ENCODE results near the gene ACHE.
"Not testable (repeated sequence)": the region's sequence is repeated elsewhere in the genome, so short reads cannot be mapped to it uniquely, and the experiment has no call there.

Gene ACHE

DNA sequence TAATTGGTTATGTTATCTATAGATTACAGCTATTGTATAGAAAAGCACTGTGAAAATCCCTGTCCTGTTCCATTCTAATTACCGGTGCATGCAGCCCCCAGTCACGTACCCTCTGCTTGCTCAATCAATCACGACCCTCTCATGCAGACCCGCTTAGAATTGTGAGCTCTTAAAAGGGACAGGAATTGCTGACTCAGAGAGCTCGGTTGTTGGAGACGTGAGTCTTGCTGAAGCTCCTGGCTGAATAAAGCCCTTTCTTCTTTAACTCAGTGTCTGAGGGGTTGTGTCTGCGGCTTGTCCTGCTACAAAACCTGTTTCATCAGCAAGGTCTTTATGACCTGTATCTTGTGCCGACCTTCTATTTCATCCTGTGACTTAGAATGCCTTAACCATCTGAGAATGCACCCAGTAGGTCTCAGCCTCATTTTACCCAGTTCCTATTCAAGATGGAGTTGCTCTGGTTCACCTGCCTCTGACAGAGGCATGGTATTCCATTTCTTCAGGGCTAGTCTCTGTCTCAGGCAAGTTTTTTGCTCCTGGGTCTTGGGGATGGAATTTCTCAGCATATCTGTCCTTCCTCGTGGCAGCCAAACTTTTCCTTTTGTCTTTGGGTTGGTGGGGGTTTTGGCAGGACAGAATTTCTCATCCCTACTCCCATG, 24.2 kb upstream of the ACHE start:
- not testable (repeated sequence) for H3K9me3 ChIP-seq (ENCODE audit: control insufficient read depth in 5 of 5, low read length in 5 of 5); H3K27me3 ChIP-seq (ENCODE audit: control insufficient read depth in 5 of 5, insufficient read depth in 4 of 5, low read length in 5 of 5); H3K27ac ChIP-seq (ENCODE audit: low read depth, low read length); H3K36me3 ChIP-seq (ENCODE audit: control insufficient read depth in 5 of 5, insufficient read depth in 5 of 5, low read length in 5 of 5); H3K4me1 ChIP-seq (ENCODE audit: control insufficient read depth in 5 of 5, insufficient read depth in 5 of 5, low read length in 5 of 5); H3K4me3 ChIP-seq (ENCODE audit: low read depth in 1 of 5, low read length in 5 of 5); H3K9ac ChIP-seq (ENCODE audit: low read length in 5 of 5)

DNA sequence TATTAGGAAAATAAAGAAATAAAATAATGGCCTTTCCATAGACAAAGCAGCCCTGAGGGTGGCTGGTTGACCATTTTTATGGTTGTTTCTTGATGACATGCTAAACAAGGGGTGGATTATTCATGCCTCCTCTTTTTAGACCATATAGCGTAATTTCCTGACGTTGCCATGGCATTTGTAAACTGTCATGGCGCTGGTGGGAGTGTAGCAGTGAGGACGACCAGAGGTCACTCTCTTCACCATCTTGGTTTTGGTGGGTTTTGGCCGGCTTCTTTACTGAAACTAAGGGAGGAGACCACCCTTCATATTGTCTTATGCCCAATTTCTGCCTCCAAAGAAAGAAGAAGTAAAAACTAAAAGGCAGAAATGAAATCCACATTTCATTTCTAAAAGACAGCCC, 23.6 kb upstream of the ACHE start:
- not testable (repeated sequence) for H3K36me3 ChIP-seq (ENCODE audit: control insufficient read depth in 5 of 5, insufficient read depth in 5 of 5, low read length in 5 of 5); H3K27me3 ChIP-seq (ENCODE audit: control insufficient read depth in 5 of 5, insufficient read depth in 4 of 5, low read length in 5 of 5)

DNA sequence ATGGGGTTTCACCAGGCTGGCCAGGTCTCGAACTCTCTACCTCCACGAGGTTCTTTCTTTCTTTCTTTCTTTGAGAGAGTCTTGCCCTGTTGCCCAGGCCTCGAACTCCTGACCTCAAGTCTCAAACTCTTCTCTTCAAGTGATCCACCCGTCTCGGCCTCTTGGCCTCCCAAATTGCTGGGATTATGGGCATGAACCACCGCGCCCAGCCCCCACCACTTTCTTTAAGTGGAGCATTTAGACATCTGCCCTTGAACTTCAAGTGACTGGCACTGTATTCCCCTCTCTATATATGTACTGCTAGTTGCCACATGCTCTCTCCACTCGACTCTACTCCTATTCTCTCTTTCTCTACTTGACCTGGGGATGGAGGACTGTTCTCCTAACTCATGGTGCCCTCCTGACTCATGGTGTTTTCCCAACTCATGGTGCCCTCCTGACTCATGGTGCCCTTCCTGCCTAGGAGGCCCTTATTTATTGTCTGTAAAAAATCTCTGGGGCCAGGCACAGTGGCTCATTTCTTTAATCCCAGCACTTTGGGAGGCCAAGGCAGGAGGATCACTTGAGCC, 19.3 kb upstream of the ACHE start:
- H3K9ac ChIP-seq (ENCODE audit: low read length in 5 of 5), result no peak overlapping the region
- peaks cover 0 to 4% (median 0%) of the 10 kb centered on the region in 5 donors for H3K4me1 ChIP-seq (ENCODE audit: control insufficient read depth in 5 of 5, insufficient read depth in 5 of 5, low read length in 5 of 5)
- H3K27me3 ChIP-seq (ENCODE audit: control insufficient read depth in 5 of 5, insufficient read depth in 4 of 5, low read length in 5 of 5), result no peaks in the 10 kb centered on the region
- no peaks in the 10 kb centered on the region for H3K36me3 ChIP-seq (ENCODE audit: control insufficient read depth in 5 of 5, insufficient read depth in 5 of 5, low read length in 5 of 5)
- H3K4me3 ChIP-seq (ENCODE audit: low read depth in 1 of 5, low read length in 5 of 5), result no peak overlapping the region
- H3K9me3 ChIP-seq (ENCODE audit: control insufficient read depth in 5 of 5, low read length in 5 of 5), result no peaks in the 10 kb centered on the region
- H3K27ac ChIP-seq (ENCODE audit: low read depth, low read length), result no peak overlapping the region

More for the DNA sequence above, 23.6 kb upstream of the ACHE start:
- H3K9ac ChIP-seq (ENCODE audit: low read length in 5 of 5); H3K27ac ChIP-seq (ENCODE audit: low read depth, low read length); H3K4me3 ChIP-seq (ENCODE audit: low read depth in 1 of 5, low read length in 5 of 5); H3K4me1 ChIP-seq (ENCODE audit: control insufficient read depth in 5 of 5, insufficient read depth in 5 of 5, low read length in 5 of 5); H3K9me3 ChIP-seq (ENCODE audit: control insufficient read depth in 5 of 5, low read length in 5 of 5): not testable (repeated sequence)

DNA sequence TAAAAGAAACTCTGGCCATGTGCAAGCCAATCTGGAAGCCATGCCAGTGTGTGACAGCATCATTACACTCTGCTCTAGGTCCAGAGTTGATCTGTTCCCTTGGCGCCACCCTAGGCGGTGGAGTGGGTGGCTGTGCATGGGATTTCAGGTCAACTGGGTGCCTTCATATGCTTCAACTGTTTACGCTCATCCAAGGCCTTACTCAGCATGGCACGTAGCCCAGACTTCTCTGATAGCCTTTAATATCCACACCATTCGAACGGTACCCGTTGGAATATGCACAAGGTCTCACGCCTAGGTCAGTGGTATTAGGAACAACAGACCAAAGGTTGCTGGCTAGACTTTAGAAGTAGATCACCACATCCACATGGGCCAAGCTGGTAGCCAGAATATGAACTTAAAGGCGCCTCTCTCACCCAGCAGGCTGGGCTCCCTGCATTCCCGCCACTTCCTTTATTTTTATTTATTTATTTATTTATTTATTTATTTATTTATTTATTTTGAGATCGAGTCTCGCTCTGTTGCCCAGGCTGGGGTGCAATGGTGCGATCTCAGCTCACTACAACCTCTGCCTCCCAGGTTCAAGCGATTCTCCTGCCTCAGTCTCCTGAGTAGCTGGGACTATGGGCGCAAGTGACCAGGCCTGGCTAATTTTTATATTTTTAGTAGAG, 18.7 kb upstream of the ACHE start:
- Histone ChIP-seq H3K27ac (ENCODE audit: low read depth, low read length) (no peak overlapping the region), H3K36me3 (ENCODE audit: control insufficient read depth in 5 of 5, insufficient read depth in 5 of 5, low read length in 5 of 5) (no peaks in the 10 kb centered on the region), H3K27me3 (ENCODE audit: control insufficient read depth in 5 of 5, insufficient read depth in 4 of 5, low read length in 5 of 5) (no peaks in the 10 kb centered on the region), H3K9me3 (ENCODE audit: control insufficient read depth in 5 of 5, low read length in 5 of 5) (no peaks in the 10 kb centered on the region), H3K4me3 (ENCODE audit: low read depth in 1 of 5, low read length in 5 of 5) (no peak overlapping the region), H3K9ac (ENCODE audit: low read length in 5 of 5) (no peak overlapping the region), H3K4me1 (ENCODE audit: control insufficient read depth in 5 of 5, insufficient read depth in 5 of 5, low read length in 5 of 5) (peaks cover 0 to 4% (median 0%) of the 10 kb centered on the region in 5 donors)

DNA sequence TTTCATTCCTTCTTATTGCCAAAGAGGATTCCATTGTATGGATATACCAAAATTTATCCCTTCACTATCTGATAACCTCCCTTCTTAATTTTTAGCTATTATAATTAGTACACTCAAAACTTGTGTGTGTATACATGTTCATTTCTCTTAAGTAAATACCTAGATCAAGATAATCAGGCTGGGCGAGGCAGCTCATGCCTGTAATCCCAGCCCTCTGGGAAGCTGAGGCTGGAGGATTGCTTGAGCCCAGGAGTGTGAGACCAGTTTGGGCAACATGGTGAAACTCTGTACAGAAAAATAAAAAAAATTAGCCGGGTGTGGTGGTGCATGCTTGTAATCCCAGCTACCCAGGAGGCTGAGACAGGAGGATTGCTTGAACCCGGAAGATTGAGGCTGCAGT, 15.8 kb upstream of the ACHE start:
- Histone ChIP-seq H3K4me3 (ENCODE audit: low read depth in 1 of 5, low read length in 5 of 5) (no peak overlapping the region), H3K27me3 (ENCODE audit: control insufficient read depth in 5 of 5, insufficient read depth in 4 of 5, low read length in 5 of 5) (no peaks in the 10 kb centered on the region), H3K36me3 (ENCODE audit: control insufficient read depth in 5 of 5, insufficient read depth in 5 of 5, low read length in 5 of 5) (no peaks in the 10 kb centered on the region), H3K9ac (ENCODE audit: low read length in 5 of 5) (no peak overlapping the region), H3K4me1 (ENCODE audit: control insufficient read depth in 5 of 5, insufficient read depth in 5 of 5, low read length in 5 of 5) (peaks cover 0 to 4% (median 0%) of the 10 kb centered on the region in 5 donors), H3K27ac (ENCODE audit: low read depth, low read length) (no peak overlapping the region), H3K9me3 (ENCODE audit: control insufficient read depth in 5 of 5, low read length in 5 of 5) (peaks cover 0 to 4% (median 0%) of the 10 kb centered on the region in 5 donors)

DNA sequence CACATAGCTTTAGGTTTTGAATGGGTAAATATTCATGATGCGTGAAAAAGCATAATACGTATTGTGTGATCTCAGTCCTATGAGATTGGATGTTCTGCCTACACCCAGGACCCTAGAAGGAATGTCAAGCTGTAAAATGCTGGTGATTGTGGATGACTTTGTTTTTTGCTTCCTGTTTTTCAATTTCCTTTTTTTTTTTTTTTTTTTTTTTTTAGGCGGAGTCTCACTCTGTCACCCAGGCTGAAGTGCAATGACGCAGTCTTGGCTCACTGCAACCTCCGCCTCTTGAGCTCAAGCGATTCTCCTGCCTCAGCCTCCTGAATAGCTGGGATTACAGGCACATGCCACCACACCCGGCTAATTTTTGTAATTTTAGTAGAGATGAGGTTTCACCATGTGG, 14.8 kb upstream of the ACHE start:
- not testable (repeated sequence) for H3K9ac ChIP-seq (ENCODE audit: low read length in 5 of 5); H3K27me3 ChIP-seq (ENCODE audit: control insufficient read depth in 5 of 5, insufficient read depth in 4 of 5, low read length in 5 of 5); H3K27ac ChIP-seq (ENCODE audit: low read depth, low read length); H3K4me1 ChIP-seq (ENCODE audit: control insufficient read depth in 5 of 5, insufficient read depth in 5 of 5, low read length in 5 of 5); H3K36me3 ChIP-seq (ENCODE audit: control insufficient read depth in 5 of 5, insufficient read depth in 5 of 5, low read length in 5 of 5); H3K4me3 ChIP-seq (ENCODE audit: low read depth in 1 of 5, low read length in 5 of 5); H3K9me3 ChIP-seq (ENCODE audit: control insufficient read depth in 5 of 5, low read length in 5 of 5)

DNA sequence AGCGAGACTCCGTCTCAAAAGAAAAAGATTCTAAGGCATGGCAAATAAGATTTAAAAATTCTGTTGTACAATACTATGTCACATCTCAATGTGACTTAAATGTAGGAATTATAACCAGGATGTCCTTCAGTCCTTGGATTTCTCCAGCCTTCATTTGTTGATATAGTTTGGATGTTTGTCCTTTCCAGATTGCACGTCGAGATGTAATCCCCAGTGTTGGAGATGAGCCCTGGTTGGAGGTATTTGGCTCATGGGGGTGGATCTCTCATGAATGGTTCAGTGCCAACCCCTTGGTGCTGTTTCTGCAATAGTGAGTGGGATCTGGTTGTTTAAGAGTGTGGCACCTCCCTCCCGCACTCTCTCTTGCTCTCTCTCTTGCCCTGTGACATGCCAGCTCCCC, 12.8 kb upstream of the ACHE start:
- H3K4me1 ChIP-seq (ENCODE audit: control insufficient read depth in 5 of 5, insufficient read depth in 5 of 5, low read length in 5 of 5), result no peaks in the 10 kb centered on the region
- H3K4me3 ChIP-seq (ENCODE audit: low read depth in 1 of 5, low read length in 5 of 5), result no peak overlapping the region
- no peak overlapping the region for H3K9ac ChIP-seq (ENCODE audit: low read length in 5 of 5)
- no peaks in the 10 kb centered on the region for H3K27me3 ChIP-seq (ENCODE audit: control insufficient read depth in 5 of 5, insufficient read depth in 4 of 5, low read length in 5 of 5)
- H3K36me3 ChIP-seq (ENCODE audit: control insufficient read depth in 5 of 5, insufficient read depth in 5 of 5, low read length in 5 of 5), result no peaks in the 10 kb centered on the region
- H3K9me3 ChIP-seq (ENCODE audit: control insufficient read depth in 5 of 5, low read length in 5 of 5), result peaks cover 0 to 4% (median 0%) of the 10 kb centered on the region in 5 donors
- no peak overlapping the region for H3K27ac ChIP-seq (ENCODE audit: low read depth, low read length)

DNA sequence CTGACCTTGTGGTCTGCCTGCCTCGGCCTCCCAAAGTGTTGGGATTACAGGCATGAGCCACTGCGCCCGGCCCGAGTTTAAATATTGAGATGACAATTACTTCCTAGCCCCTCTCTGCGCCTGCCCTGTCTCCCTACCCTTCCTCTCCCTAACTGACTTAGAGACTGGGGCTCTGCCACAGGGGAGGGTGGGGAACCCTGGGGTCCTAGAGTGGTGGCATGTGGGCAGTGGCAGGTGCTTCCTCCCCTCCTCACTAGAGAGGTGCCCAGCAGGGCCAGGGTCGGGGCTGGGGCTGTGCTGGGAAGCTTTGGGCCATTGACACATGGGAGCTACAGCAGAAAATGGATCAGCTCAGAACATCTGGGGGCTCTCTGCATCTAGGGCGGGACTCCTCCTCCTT, 7.0 kb upstream of the ACHE start:
- H3K9ac ChIP-seq (ENCODE audit: low read length in 5 of 5), result no peak overlapping the region

DNA sequence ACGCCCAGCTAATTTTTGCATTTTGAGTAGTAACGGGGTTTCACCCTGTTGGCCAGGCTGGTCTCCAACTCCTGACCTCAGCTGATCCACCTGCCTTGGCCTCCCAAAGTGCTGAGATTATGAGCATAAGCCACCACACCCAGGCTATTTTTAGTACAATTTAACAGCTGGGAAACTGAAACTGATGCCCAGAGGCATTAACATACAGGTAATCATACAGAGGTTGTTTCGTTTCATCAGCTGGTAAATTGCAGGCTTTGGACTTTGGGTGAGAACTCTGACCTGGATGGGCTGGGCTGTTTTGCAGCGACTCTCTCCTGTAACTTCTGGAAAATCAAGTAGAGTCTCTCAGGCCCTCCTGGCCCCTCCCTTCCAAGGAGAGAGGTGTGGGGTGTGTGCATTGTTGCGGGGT, 6.2 kb upstream of the ACHE start:
- peaks cover 0 to 6% (median 4%) of the 10 kb centered on the region in 5 donors for H3K4me1 ChIP-seq (ENCODE audit: control insufficient read depth in 5 of 5, insufficient read depth in 5 of 5, low read length in 5 of 5)
- H3K27ac ChIP-seq (ENCODE audit: low read depth, low read length), result no peak overlapping the region
- peaks cover 0 to 21% (median 13%) of the 10 kb centered on the region in 5 donors for H3K27me3 ChIP-seq (ENCODE audit: control insufficient read depth in 5 of 5, insufficient read depth in 4 of 5, low read length in 5 of 5)
- H3K4me3 ChIP-seq (ENCODE audit: low read depth in 1 of 5, low read length in 5 of 5), result no peak overlapping the region
- H3K9me3 ChIP-seq (ENCODE audit: control insufficient read depth in 5 of 5, low read length in 5 of 5), result peaks cover 0 to 2% (median 0%) of the 10 kb centered on the region in 5 donors
- H3K36me3 ChIP-seq (ENCODE audit: control insufficient read depth in 5 of 5, insufficient read depth in 5 of 5, low read length in 5 of 5), result no peaks in the 10 kb centered on the region
- H3K9ac ChIP-seq (ENCODE audit: low read length in 5 of 5), result no peak overlapping the region

More for the DNA sequence above, 7.0 kb upstream of the ACHE start:
- no peaks in the 10 kb centered on the region for H3K4me1 ChIP-seq (ENCODE audit: control insufficient read depth in 5 of 5, insufficient read depth in 5 of 5, low read length in 5 of 5)
- H3K9me3 ChIP-seq (ENCODE audit: control insufficient read depth in 5 of 5, low read length in 5 of 5), result peaks cover 0 to 2% (median 0%) of the 10 kb centered on the region in 5 donors
- no peak overlapping the region for H3K27ac ChIP-seq (ENCODE audit: low read depth, low read length)
- no peaks in the 10 kb centered on the region for H3K36me3 ChIP-seq (ENCODE audit: control insufficient read depth in 5 of 5, insufficient read depth in 5 of 5, low read length in 5 of 5)
- H3K4me3 ChIP-seq (ENCODE audit: low read depth in 1 of 5, low read length in 5 of 5), result no peak overlapping the region
- peaks cover 0 to 16% (median 10%) of the 10 kb centered on the region in 5 donors for H3K27me3 ChIP-seq (ENCODE audit: control insufficient read depth in 5 of 5, insufficient read depth in 4 of 5, low read length in 5 of 5)

DNA sequence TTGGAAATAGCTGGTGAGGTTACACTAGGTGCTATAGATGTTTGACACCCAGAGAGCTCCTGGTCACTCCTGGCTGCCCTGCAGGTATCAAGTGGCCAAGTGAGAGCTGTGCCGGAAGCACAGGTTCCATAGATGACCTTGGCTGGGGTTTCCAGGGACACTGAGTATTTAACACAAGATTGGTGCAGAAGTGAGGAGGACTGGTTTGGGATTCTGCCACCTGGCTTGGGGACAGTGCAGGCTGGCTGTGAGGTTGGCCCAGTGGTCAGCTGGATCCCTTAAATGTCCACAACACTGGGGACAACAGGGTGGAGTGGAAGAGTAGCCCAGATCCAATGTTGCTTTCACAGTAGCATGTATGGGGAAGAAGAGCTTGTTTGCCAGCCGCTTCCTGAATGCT, 5.3 kb upstream of the ACHE start:
- Histone ChIP-seq H3K4me3 (ENCODE audit: low read depth in 1 of 5, low read length in 5 of 5) (no peak overlapping the region), H3K9ac (ENCODE audit: low read length in 5 of 5) (no peak overlapping the region), H3K36me3 (ENCODE audit: control insufficient read depth in 5 of 5, insufficient read depth in 5 of 5, low read length in 5 of 5) (no peaks in the 10 kb centered on the region), H3K27ac (ENCODE audit: low read depth, low read length) (no peak overlapping the region), H3K27me3 (ENCODE audit: control insufficient read depth in 5 of 5, insufficient read depth in 4 of 5, low read length in 5 of 5) (peaks cover 7 to 27% (median 20%) of the 10 kb centered on the region in 5 donors), H3K9me3 (ENCODE audit: control insufficient read depth in 5 of 5, low read length in 5 of 5) (no peaks in the 10 kb centered on the region), H3K4me1 (ENCODE audit: control insufficient read depth in 5 of 5, insufficient read depth in 5 of 5, low read length in 5 of 5) (peaks cover 0 to 14% (median 11%) of the 10 kb centered on the region in 5 donors)

All from subcutaneous abdominal adipose tissue (tissue), 5 donors.